Endothelial cell of umbilical vein (primary cell): ENCODE results near the gene SRP9. TPM values are rescaled to one million over a fixed set of nuclear protein-coding genes. Genes with fewer than 3 reads are reported as not detected.

Source experiments
- BruUV-seq: library from RNA; stranded (reverse); fragments of 400-500 nt; replicated peaks from 2 replicates; lab custom pipeline; 2021; lab: Mats Ljungman, UMichigan
- CTCF ChIA-PET: fragments of 300-600, 350-600 bp; sonication (Branson Sonifier 250); formaldehyde crosslinking; loops from one replicate; lab custom pipeline; 2021; ENCODE audit warnings: antibody characterized with exemption, inconsistent platforms; lab: Charles Lee
- POLR2A ChIA-PET: fragments of 300-600, 350-600 bp; sonication (Branson Sonifier 250); formaldehyde crosslinking; loops from one replicate; lab custom pipeline; 2021; ENCODE audit warnings: antibody characterized with exemption, inconsistent platforms; lab: Charles Lee
- DNase-seq: peaks from one replicate; pipeline ENCODE4 v3.0.0-alpha.2; 2011; ENCODE audit warnings: low read depth, low spot score
- FAIRE-seq: peaks from 2 replicates; lab custom pipeline; 2011; peaks lifted over from hg19 to GRCh38; lab: Jason Lieb, UNC
- H2AFZ ChIP-seq: 2 replicates; pipeline ENCODE4 v1.6.0; 2012; ENCODE audit warnings: low read depth, low read length, control low read depth, inconsistent platforms
- H3K27ac ChIP-seq: 2 replicates; pipeline ENCODE4 v1.5.1; 2011; ENCODE audit warnings: low read depth, mild to moderate bottlenecking, control low read depth, low read length, moderate library complexity; ENCODE audit not compliant: insufficient read depth
- H3K27me3 ChIP-seq, 2 experiments: 2 replicates each; pipeline versions ENCODE4 v1.6.0 to v1.6.1; 2011; ENCODE audit warnings: low read length in 2 of 2, mixed read lengths in 1 of 2; ENCODE audit not compliant: control insufficient read depth in 2 of 2, insufficient read depth in 2 of 2
- H3K36me3 ChIP-seq, 2 experiments: 2 replicates in 1 of 2; 3 replicates in 1 of 2; pipeline ENCODE4 v1.5.1; 2011; ENCODE audit warnings: low read length in 2 of 2, mild to moderate bottlenecking in 1 of 2, moderate library complexity in 1 of 2; ENCODE audit not compliant: control insufficient read depth in 2 of 2, insufficient read depth in 2 of 2; ENCODE audit errors: extremely low read depth in 1 of 2
- H3K4me1 ChIP-seq: 3 replicates; pipeline ENCODE4 v1.5.1; 2011; ENCODE audit warnings: mild to moderate bottlenecking, low read length; ENCODE audit not compliant: control insufficient read depth, insufficient read depth; ENCODE audit errors: extremely low read depth
- H3K4me2 ChIP-seq: 2 replicates; pipeline ENCODE4 v1.6.1; 2011; ENCODE audit warnings: low read length, control low read depth, mixed read lengths; ENCODE audit not compliant: insufficient read depth
- H3K4me3 ChIP-seq, 3 experiments: fragments of 200-600 bp in 1 of 3; sonication (generic), shearing (Covaris generic) in 1 of 3; replicated peaks in 1 of 3; 2 replicates each; pipeline ENCODE4 v1.5.1; 2011 to 2016; ENCODE audit warnings: control low read depth in 3 of 3, low read length in 3 of 3, mild to moderate bottlenecking in 2 of 3, inconsistent platforms in 1 of 3, low read depth in 1 of 3, moderate library complexity in 1 of 3; ENCODE audit not compliant: insufficient read depth in 1 of 3
- H3K79me2 ChIP-seq: 2 replicates; pipeline ENCODE4 v1.6.0; 2012; ENCODE audit warnings: low read length, inconsistent platforms; ENCODE audit not compliant: control insufficient read depth, insufficient read depth
- H3K9ac ChIP-seq: replicated peaks from 2 replicates; pipeline ENCODE3; 2011; ENCODE audit warnings: low read length, control low read depth; ENCODE audit not compliant: insufficient read depth; ENCODE audit errors: extremely low read depth
- H3K9me1 ChIP-seq: replicated peaks from 3 replicates; pipeline ENCODE4 v1.6.0; 2011; ENCODE audit warnings: mild to moderate bottlenecking, low read length; ENCODE audit not compliant: control insufficient read depth, insufficient read depth; ENCODE audit errors: extremely low read depth
- H3K9me3 ChIP-seq: replicated peaks from 2 replicates; pipeline ENCODE4 v1.5.1; 2012; ENCODE audit warnings: low read length, inconsistent platforms; ENCODE audit not compliant: control insufficient read depth, insufficient read depth
- H4K20me1 ChIP-seq: replicated peaks from 2 replicates; pipeline ENCODE3; 2011; ENCODE audit warnings: mild to moderate bottlenecking, low read length; ENCODE audit not compliant: control insufficient read depth, insufficient read depth; ENCODE audit errors: extremely low read depth
- GATA2 ChIP-seq: IDR thresholded peaks from 2 replicates; pipeline ENCODE4 v1.7.0; 2011; ENCODE audit warnings: low read depth, mild to moderate bottlenecking, moderate library complexity, mixed read lengths, low read length; ENCODE audit not compliant: insufficient read length, insufficient read depth
- MYC ChIP-seq: IDR thresholded peaks from one replicate; pipeline ENCODE4 v1.6.1; 2011; ENCODE audit warnings: mild to moderate bottlenecking, low read depth, low read length
- POLR2A ChIP-seq: IDR thresholded peaks from 2 replicates; pipeline ENCODE4 v1.6.1; 2012; ENCODE audit warnings: low read depth, mild to moderate bottlenecking, control low read depth, low read length
- dilution Hi-C: fragments of 300-500 bp; cut with MboI; formaldehyde crosslinking; loops from one replicate; pipeline ENCODE4 v1.15.0; 2019; ENCODE audit warnings: low sequenced_read_pairs; ENCODE audit not compliant: extremely low pct_ligation_motif_present
- intact Hi-C: fragments of 100-400 bp; cut with micrococcal nuclease; formaldehyde crosslinking; loops from one replicate; pipeline ENCODE4 v1.10.0; 2022
- polyA plus RNA-seq, 4 experiments: library from polyadenylated mRNA; depleted of rRNA in 3 of 4; stranded (reverse) in 3 of 4; unstranded in 1 of 4; fragments of >200 nt; gene quantifications; 2 replicates each; pipeline versions ENCODE4 v1.2.1 to v1.2.3, GENCODE V29; 2011 to 2012; ENCODE audit warnings: missing spikeins in 1 of 4
- total RNA-seq: library from RNA; stranded (reverse); gene quantifications from 2 replicates; pipeline ENCODE4 v1.2.3, GENCODE V29; 2021
- TF ChIP-seq, protein P1 (sequence below), 2 donors: IDR thresholded peaks; 1 replicate in 1 of 2; 2 replicates in 1 of 2; pipeline ENCODE4 v1.5.1; 2011; ENCODE audit warnings: low read length in 2 of 2, mild to moderate bottlenecking in 2 of 2, moderate library complexity in 2 of 2, control low read depth in 1 of 2, inconsistent platforms in 1 of 2, low read depth in 1 of 2; ENCODE audit not compliant: insufficient read depth in 1 of 2; ENCODE audit errors: extremely low read depth in 1 of 2
- TF ChIP-seq, protein P2 (sequence below): IDR thresholded peaks from 2 replicates; pipeline ENCODE4 v1.6.1; 2011; ENCODE audit not compliant: insufficient read depth, insufficient read length

Gene SRP9
- total and polyA plus RNA-seq, 2 donors (not counting 3 experiments of a cell fraction or from before 2014, with no cell fraction given) = 283 to 384 TPM

- H3K4me2 ChIP-seq = no peak overlapping the region
- H3K9me1 ChIP-seq = no peaks in the 10 kb centered on the region
- DNase-seq = no peak
- no TSS peak for BruUV-seq
- no peak for FAIRE-seq
- intact Hi-C loops = no loop called here
- H3K9me3 ChIP-seq = no peaks in the 10 kb centered on the region
- dilution Hi-C loops = no loop called here
- H3K27me3 ChIP-seq = no peaks in the 10 kb centered on the region
- H4K20me1 ChIP-seq = no peaks in the 10 kb centered on the region
- TF ChIP-seq MYC = no peak
- no peak for TF ChIP-seq POLR2A
- TF ChIP-seq, protein P1, sequence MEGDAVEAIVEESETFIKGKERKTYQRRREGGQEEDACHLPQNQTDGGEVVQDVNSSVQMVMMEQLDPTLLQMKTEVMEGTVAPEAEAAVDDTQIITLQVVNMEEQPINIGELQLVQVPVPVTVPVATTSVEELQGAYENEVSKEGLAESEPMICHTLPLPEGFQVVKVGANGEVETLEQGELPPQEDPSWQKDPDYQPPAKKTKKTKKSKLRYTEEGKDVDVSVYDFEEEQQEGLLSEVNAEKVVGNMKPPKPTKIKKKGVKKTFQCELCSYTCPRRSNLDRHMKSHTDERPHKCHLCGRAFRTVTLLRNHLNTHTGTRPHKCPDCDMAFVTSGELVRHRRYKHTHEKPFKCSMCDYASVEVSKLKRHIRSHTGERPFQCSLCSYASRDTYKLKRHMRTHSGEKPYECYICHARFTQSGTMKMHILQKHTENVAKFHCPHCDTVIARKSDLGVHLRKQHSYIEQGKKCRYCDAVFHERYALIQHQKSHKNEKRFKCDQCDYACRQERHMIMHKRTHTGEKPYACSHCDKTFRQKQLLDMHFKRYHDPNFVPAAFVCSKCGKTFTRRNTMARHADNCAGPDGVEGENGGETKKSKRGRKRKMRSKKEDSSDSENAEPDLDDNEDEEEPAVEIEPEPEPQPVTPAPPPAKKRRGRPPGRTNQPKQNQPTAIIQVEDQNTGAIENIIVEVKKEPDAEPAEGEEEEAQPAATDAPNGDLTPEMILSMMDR (IDR thresholded peaks at IDR 0.05; ENCODE audit: extremely low read depth in 1 of 2, insufficient read depth in 1 of 2, low read depth in 1 of 2, low read length in 2 of 2) = no peak
- TF ChIP-seq, protein P2, sequence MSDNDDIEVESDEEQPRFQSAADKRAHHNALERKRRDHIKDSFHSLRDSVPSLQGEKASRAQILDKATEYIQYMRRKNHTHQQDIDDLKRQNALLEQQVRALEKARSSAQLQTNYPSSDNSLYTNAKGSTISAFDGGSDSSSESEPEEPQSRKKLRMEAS = no peak
- TF ChIP-seq GATA2 = no peak
- H3K4me3 ChIP-seq = no peak overlapping the region
- ChIA-PET CTCF (interaction anchor here (0.8 to 3.5 kb wide), 3 partner anchors 8 to 302 kb away, joined by 4 to 29 read pairs (median 20); no protein-coding TSS in a partner anchor), POLR2A (no interaction called here)
- no peak overlapping the region for H2AFZ ChIP-seq
- H3K36me3 ChIP-seq = no peaks in the 10 kb centered on the region
- H3K27ac ChIP-seq = no peak overlapping the region
- H3K4me1 ChIP-seq = peaks cover 22% of the 10 kb centered on the region
- H3K79me2 ChIP-seq = peaks cover 34% of the 10 kb centered on the region
- H3K9ac ChIP-seq = no peak overlapping the region
Observed at GRCh38 chr1:225776294-225776693, 1.3 kb upstream of the SRP9 start.
